ENCODE results near the gene UBE2F. TPM values are rescaled to one million over a fixed set of nuclear protein-coding genes. Genes with fewer than 3 reads are reported as not detected.

UBE2F gene
- total RNA-seq, 1 experiment from 2014 or later, result 44.9 TPM

DNA sequence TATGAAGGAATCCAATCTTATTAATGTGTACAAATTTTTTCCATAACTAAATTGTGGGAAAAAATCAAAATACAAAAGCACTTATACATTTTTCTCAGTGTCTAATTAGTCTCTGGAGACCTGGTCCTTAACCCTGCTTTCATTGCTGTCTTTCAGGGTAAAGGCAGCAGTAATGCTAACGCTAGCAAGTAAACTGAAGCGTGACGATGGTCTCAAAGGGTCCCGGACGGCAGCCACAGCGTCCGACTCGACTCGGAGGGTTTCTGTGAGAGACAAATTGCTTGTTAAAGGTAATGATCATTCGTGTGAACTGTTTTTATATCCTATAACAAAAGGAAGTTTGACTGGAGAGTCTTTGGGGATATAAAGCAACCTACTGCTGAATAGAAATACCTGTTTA lies 6.1 kb downstream of the UBE2F start:
- TF ChIP-seq SIN3A (IDR thresholded peaks at IDR 0.05; ENCODE audit: borderline replicate concordance, insufficient read depth, low read depth, low read length), result no peak
- TF ChIP-seq TCF7L2 (IDR thresholded peaks at IDR 0.05; ENCODE audit: low read depth, low read length), result no peak
- TF ChIP-seq, protein P1, sequence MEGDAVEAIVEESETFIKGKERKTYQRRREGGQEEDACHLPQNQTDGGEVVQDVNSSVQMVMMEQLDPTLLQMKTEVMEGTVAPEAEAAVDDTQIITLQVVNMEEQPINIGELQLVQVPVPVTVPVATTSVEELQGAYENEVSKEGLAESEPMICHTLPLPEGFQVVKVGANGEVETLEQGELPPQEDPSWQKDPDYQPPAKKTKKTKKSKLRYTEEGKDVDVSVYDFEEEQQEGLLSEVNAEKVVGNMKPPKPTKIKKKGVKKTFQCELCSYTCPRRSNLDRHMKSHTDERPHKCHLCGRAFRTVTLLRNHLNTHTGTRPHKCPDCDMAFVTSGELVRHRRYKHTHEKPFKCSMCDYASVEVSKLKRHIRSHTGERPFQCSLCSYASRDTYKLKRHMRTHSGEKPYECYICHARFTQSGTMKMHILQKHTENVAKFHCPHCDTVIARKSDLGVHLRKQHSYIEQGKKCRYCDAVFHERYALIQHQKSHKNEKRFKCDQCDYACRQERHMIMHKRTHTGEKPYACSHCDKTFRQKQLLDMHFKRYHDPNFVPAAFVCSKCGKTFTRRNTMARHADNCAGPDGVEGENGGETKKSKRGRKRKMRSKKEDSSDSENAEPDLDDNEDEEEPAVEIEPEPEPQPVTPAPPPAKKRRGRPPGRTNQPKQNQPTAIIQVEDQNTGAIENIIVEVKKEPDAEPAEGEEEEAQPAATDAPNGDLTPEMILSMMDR (IDR thresholded peaks at IDR 0.05), result no peak
- TF ChIP-seq POLR2AphosphoS5 (IDR thresholded peaks at IDR 0.05; ENCODE audit: low read depth, low read length), result no peak
- TF ChIP-seq, protein P2, sequence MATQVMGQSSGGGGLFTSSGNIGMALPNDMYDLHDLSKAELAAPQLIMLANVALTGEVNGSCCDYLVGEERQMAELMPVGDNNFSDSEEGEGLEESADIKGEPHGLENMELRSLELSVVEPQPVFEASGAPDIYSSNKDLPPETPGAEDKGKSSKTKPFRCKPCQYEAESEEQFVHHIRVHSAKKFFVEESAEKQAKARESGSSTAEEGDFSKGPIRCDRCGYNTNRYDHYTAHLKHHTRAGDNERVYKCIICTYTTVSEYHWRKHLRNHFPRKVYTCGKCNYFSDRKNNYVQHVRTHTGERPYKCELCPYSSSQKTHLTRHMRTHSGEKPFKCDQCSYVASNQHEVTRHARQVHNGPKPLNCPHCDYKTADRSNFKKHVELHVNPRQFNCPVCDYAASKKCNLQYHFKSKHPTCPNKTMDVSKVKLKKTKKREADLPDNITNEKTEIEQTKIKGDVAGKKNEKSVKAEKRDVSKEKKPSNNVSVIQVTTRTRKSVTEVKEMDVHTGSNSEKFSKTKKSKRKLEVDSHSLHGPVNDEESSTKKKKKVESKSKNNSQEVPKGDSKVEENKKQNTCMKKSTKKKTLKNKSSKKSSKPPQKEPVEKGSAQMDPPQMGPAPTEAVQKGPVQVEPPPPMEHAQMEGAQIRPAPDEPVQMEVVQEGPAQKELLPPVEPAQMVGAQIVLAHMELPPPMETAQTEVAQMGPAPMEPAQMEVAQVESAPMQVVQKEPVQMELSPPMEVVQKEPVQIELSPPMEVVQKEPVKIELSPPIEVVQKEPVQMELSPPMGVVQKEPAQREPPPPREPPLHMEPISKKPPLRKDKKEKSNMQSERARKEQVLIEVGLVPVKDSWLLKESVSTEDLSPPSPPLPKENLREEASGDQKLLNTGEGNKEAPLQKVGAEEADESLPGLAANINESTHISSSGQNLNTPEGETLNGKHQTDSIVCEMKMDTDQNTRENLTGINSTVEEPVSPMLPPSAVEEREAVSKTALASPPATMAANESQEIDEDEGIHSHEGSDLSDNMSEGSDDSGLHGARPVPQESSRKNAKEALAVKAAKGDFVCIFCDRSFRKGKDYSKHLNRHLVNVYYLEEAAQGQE (IDR thresholded peaks at IDR 0.05; ENCODE audit: insufficient read depth in 1 of 2, low read depth in 2 of 2, low read length in 1 of 2), result no peak
- no peak overlapping the region for H3K27ac ChIP-seq (ENCODE audit: low read length)
- H3K36me3 ChIP-seq (ENCODE audit: control insufficient read depth, insufficient read depth, low read length), result peaks cover 2% of the 10 kb centered on the region; the same call in 1 of the 2 replicates
- intact Hi-C loops (cut with micrococcal nuclease; ENCODE audit: unreplicated experiment), result no loop called here
- ChIA-PET CTCF (no interaction called here), POLR2A (no interaction called here)
- in situ Hi-C loops (cut with HindIII; ENCODE audit: low pct_unique_long_range_greater_than_20kb, low sequenced_read_pairs), result no loop called here
- DNase-seq (ENCODE audit: low read depth, low spot score) (no peak), ATAC-seq (no peak)
- H3K9me3 ChIP-seq (ENCODE audit: control insufficient read depth, insufficient read depth, low read depth, low read length), result no peaks in the 10 kb centered on the region
- H3K4me1 ChIP-seq (ENCODE audit: control insufficient read depth, insufficient read depth, low read length), result peaks cover 11% of the 10 kb centered on the region
- H3K27me3 ChIP-seq (ENCODE audit: control insufficient read depth, insufficient read depth, low read length), result no peaks in the 10 kb centered on the region
- no peak overlapping the region for H3K4me3 ChIP-seq (ENCODE audit: low read depth in 2 of 2, low read length in 2 of 2)
- no TSS peak for BruUV-seq (replicated peaks)

DNA sequence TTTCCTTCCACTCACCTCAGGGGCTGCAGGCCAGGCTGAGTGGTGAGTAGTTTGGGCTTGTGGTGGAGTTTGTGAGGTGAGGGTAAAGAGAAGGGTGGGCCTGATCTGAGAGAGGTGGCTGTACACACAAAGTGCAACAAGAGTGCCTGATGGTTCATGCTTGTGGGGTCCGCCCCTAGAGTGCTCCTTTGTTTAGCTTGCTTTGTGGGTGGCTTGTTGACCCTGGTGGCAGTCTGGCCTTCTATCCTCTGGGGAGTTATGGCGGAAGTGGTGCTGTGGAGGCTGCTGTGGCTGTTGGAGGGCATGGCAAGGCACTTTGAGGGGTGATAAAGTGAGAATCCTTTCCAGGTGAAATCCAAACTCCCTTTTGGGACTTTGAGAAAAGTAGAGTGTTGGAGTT lies 10.6 kb downstream of the UBE2F start:
- DNase-seq (ENCODE audit: low read depth, low spot score), result no peak
- no peak overlapping the region for H3K27ac ChIP-seq (ENCODE audit: low read length)
- intact Hi-C loops (cut with micrococcal nuclease; ENCODE audit: unreplicated experiment) (no loop called here), in situ Hi-C loops (cut with HindIII; ENCODE audit: low pct_unique_long_range_greater_than_20kb, low sequenced_read_pairs) (no loop called here)
- H3K9me3 ChIP-seq (ENCODE audit: control insufficient read depth, insufficient read depth, low read depth, low read length), result no peaks in the 10 kb centered on the region
- ChIA-PET CTCF (no interaction called here), POLR2A (no interaction called here)
- ATAC-seq, result no peak
- no TSS peak for BruUV-seq (replicated peaks)
- no peaks in the 10 kb centered on the region for H3K27me3 ChIP-seq (ENCODE audit: control insufficient read depth, insufficient read depth, low read length)
- no peak overlapping the region for H3K4me3 ChIP-seq (ENCODE audit: low read depth in 2 of 2, low read length in 2 of 2)
- TF ChIP-seq TCF7L2 (IDR thresholded peaks at IDR 0.05; ENCODE audit: low read depth, low read length), result no peak
- TF ChIP-seq SIN3A (IDR thresholded peaks at IDR 0.05; ENCODE audit: borderline replicate concordance, insufficient read depth, low read depth, low read length), result no peak
- no peak for TF ChIP-seq POLR2AphosphoS5 (IDR thresholded peaks at IDR 0.05; ENCODE audit: low read depth, low read length)
- TF ChIP-seq, protein P2 (IDR thresholded peaks at IDR 0.05; ENCODE audit: insufficient read depth in 1 of 2, low read depth in 2 of 2, low read length in 1 of 2), result no peak
- TF ChIP-seq, protein P1 (IDR thresholded peaks at IDR 0.05), result no peak
- H3K4me1 ChIP-seq (ENCODE audit: control insufficient read depth, insufficient read depth, low read length), result no peaks in the 10 kb centered on the region
- peaks cover 2% of the 10 kb centered on the region; the same call in 1 of the 2 replicates for H3K36me3 ChIP-seq (ENCODE audit: control insufficient read depth, insufficient read depth, low read length)
